HCT116 (cell line): ENCODE results near the gene ACTRT2. TPM values are rescaled to one million over a fixed set of nuclear protein-coding genes. Genes with fewer than 3 reads are reported as not detected.

Experiments
- ATAC-seq: fragments of 200-7000 bp; cut with Tn5 transposase; 2 replicates; pipeline ENCODE4 v1.9.1; 2020; ENCODE audit warnings: mild to moderate bottlenecking, moderate library complexity
- BruUV-seq: library from RNA; stranded (reverse); fragments of 400-500 nt; replicated peaks from 2 replicates; lab custom pipeline; 2021; lab: Mats Ljungman, UMichigan
- CTCF ChIA-PET: fragments of 300-600 bp; sonication (Branson Sonifier 250); formaldehyde crosslinking; loops from one replicate; lab custom pipeline; 2021; ENCODE audit warnings: antibody characterized with exemption; lab: Charles Lee
- POLR2A ChIA-PET: fragments of 300-600, 350-600 bp; sonication (Branson Sonifier 250); formaldehyde crosslinking; loops from one replicate; lab custom pipeline; 2021; ENCODE audit warnings: antibody characterized with exemption; lab: Charles Lee
- RAD21 ChIA-PET, 2 experiments: fragments of 300-600 bp; sonication (Branson Sonifier 250); formaldehyde crosslinking; loops; one replicate each; lab custom pipeline; 2023; ENCODE audit warnings: low total read pairs in 2 of 2; ENCODE audit not compliant: uncharacterized antibody in 2 of 2, unreplicated experiment in 2 of 2, low non-redundant PET in 1 of 2; lab: Charles Lee
- DNase-seq: peaks from one replicate; pipeline ENCODE4 v3.0.0-alpha.2; 2010; ENCODE audit warnings: low read depth, low spot score
- H2AFZ ChIP-seq: fragments of 200-600 bp; shearing (Covaris generic), sonication (generic); 2 replicates; pipeline ENCODE4 v1.6.1; 2017; ENCODE audit warnings: low read depth, mixed run types, mixed read lengths, antibody characterized with exemption, low read length; ENCODE audit not compliant: poor library complexity, severe bottlenecking
- H3K27ac ChIP-seq: 2 replicates; pipeline ENCODE4 v1.5.1; 2012; ENCODE audit warnings: low read depth, low read length
- H3K27me3 ChIP-seq: fragments of 200-600 bp; sonication (generic); 2 replicates; pipeline ENCODE4 v1.6.1; 2016; ENCODE audit warnings: mixed run types, low read length, mixed read lengths; ENCODE audit not compliant: insufficient read depth
- H3K36me3 ChIP-seq, 2 experiments: fragments of 200-500 bp in 1 of 2; fragments of 200-600 bp in 1 of 2; sonication (Bioruptor generic) in 1 of 2; sonication (generic) in 1 of 2; 2 replicates each; pipeline versions ENCODE4 v1.5.1 to v1.6.1; 2014 to 2016; ENCODE audit warnings: low read length in 2 of 2, inconsistent platforms in 1 of 2, mixed read lengths in 1 of 2, mixed run types in 1 of 2; ENCODE audit not compliant: insufficient read depth in 2 of 2, control insufficient read depth in 1 of 2
- H3K4me1 ChIP-seq, 2 experiments: fragments of 200-600 bp in 1 of 2; sonication (generic) in 1 of 2; 2 replicates each; pipeline versions ENCODE4 v1.5.1 to v1.6.1; 2012 to 2017; ENCODE audit warnings: low read length in 2 of 2, inconsistent platforms in 1 of 2, mild to moderate bottlenecking in 1 of 2, mixed read lengths in 1 of 2, mixed run types in 1 of 2, moderate library complexity in 1 of 2; ENCODE audit not compliant: insufficient read depth in 2 of 2, control insufficient read depth in 1 of 2
- H3K4me2 ChIP-seq: fragments of 200-600 bp; sonication (generic); 2 replicates; pipeline ENCODE4 v1.6.1; 2017; ENCODE audit warnings: mixed run types, low read length, mixed read lengths
- H3K4me3 ChIP-seq, 2 experiments: fragments of 200-600 bp in 1 of 2; sonication (generic) in 1 of 2; replicated peaks in 1 of 2; 2 replicates each; pipeline ENCODE4 v1.5.1; 2011 to 2016; ENCODE audit warnings: low read length in 2 of 2, control low read depth in 1 of 2, low read depth in 1 of 2, mild to moderate bottlenecking in 1 of 2, mixed read lengths in 1 of 2, mixed run types in 1 of 2
- H3K79me2 ChIP-seq: fragments of 200-600 bp; sonication (generic); 2 replicates; pipeline ENCODE4 v1.6.1; 2017; ENCODE audit warnings: mild to moderate bottlenecking, mixed run types, low read length, moderate library complexity, mixed read lengths; ENCODE audit not compliant: insufficient read depth
- H3K9ac ChIP-seq: fragments of 200-600 bp; sonication (generic); 2 replicates; pipeline ENCODE4 v1.6.1; 2016; ENCODE audit warnings: low read length, mixed read lengths
- H3K9me2 ChIP-seq: fragments of 200-600 bp; sonication (generic), shearing (Covaris generic); 2 replicates; pipeline ENCODE4 v1.6.1; 2017; ENCODE audit warnings: mixed run types, mild to moderate bottlenecking, moderate library complexity; ENCODE audit not compliant: insufficient read depth
- H3K9me3 ChIP-seq, 2 experiments: fragments of 200-500 bp in 1 of 2; fragments of 200-600 bp in 1 of 2; sonication (Bioruptor generic) in 1 of 2; sonication (generic) in 1 of 2; 2 replicates each; pipeline ENCODE4 v1.6.1; 2014 to 2017; ENCODE audit warnings: low read length in 2 of 2, mixed read lengths in 2 of 2, inconsistent platforms in 1 of 2, low read depth in 1 of 2, mild to moderate bottlenecking in 1 of 2, mixed run types in 1 of 2, moderate library complexity in 1 of 2; ENCODE audit not compliant: control insufficient read depth in 1 of 2, insufficient read depth in 1 of 2
- H4K20me1 ChIP-seq: fragments of 200-600 bp; sonication (generic), shearing (Covaris generic); 2 replicates; pipeline ENCODE4 v1.6.1; 2017; ENCODE audit warnings: mixed run types, mild to moderate bottlenecking, moderate library complexity; ENCODE audit not compliant: insufficient read depth
- CEBPB ChIP-seq: IDR thresholded peaks from 2 replicates; pipeline ENCODE4 v1.6.1; 2012; ENCODE audit warnings: low read depth
- EGR1 ChIP-seq: IDR thresholded peaks from 2 replicates; pipeline ENCODE4 v1.6.1; 2012; ENCODE audit warnings: low read depth
- ELF1 ChIP-seq: IDR thresholded peaks from 2 replicates; pipeline ENCODE4 v1.6.1; 2012; ENCODE audit warnings: low read depth, borderline replicate concordance
- FOSL1 ChIP-seq: IDR thresholded peaks from 2 replicates; pipeline ENCODE4 v1.6.1; 2012; ENCODE audit warnings: low read depth
- JUND ChIP-seq: IDR thresholded peaks from 2 replicates; pipeline ENCODE4 v1.6.1; 2012
- MAX ChIP-seq: IDR thresholded peaks from 2 replicates; pipeline ENCODE4 v1.6.1; 2012
- POLR2A ChIP-seq: IDR thresholded peaks from 2 replicates; pipeline ENCODE4 v1.7.0; 2011; ENCODE audit warnings: borderline replicate concordance; ENCODE audit not compliant: insufficient read depth, insufficient read length; ENCODE audit errors: extremely low read depth
- POLR2AphosphoS5 ChIP-seq: IDR thresholded peaks from 2 replicates; pipeline ENCODE4 v1.6.1; 2011; ENCODE audit warnings: mild to moderate bottlenecking, low read depth, low read length, moderate library complexity
- RAD21 ChIP-seq: IDR thresholded peaks from 2 replicates; pipeline ENCODE4 v1.6.1; 2012; ENCODE audit warnings: low read depth, mild to moderate bottlenecking
- SIN3A ChIP-seq: IDR thresholded peaks from 2 replicates; pipeline ENCODE4 v1.6.1; 2012; ENCODE audit warnings: low read depth
- ZFX ChIP-seq: fragments of 450-650 bp; IDR thresholded peaks from 2 replicates; pipeline ENCODE4 v1.6.1; 2017
- ZNF274 ChIP-seq: fragments of 200-500 bp; sonication (Bioruptor generic); IDR thresholded peaks from 2 replicates; pipeline ENCODE4 v1.6.1; 2014; ENCODE audit warnings: mild to moderate bottlenecking, low read depth, low read length, inconsistent platforms
- intact Hi-C: fragments of 100-400 bp; cut with micrococcal nuclease; formaldehyde crosslinking; loops from 2 replicates; pipeline ENCODE4 v1.10.0; 2022
- total RNA-seq: library from RNA; stranded (reverse); gene quantifications from one replicate; pipeline ENCODE4 v1.2.1, GENCODE V29; 2021; ENCODE audit not compliant: unreplicated experiment
- TF ChIP-seq, protein P1 (sequence below): IDR thresholded peaks from 2 replicates; pipeline ENCODE4 v1.6.1; 2012
- TF ChIP-seq, protein P2 (sequence below): IDR thresholded peaks from 2 replicates; pipeline ENCODE4 v1.6.1; 2011; ENCODE audit warnings: mild to moderate bottlenecking, low read length, moderate library complexity; ENCODE audit not compliant: insufficient replicate concordance; ENCODE audit errors: extremely low read depth
- TF ChIP-seq, protein P3 (sequence below), 3 experiments: fragments of 200-600 bp in 1 of 3; sonication (generic) in 1 of 3; IDR thresholded peaks in 2 of 3; conservative IDR thresholded peaks in 1 of 3; 2 replicates each; pipeline ENCODE4 v1.5.1; 2012 to 2017; ENCODE audit warnings: low read depth in 2 of 3, low read length in 2 of 3, antibody characterized with exemption in 1 of 3, borderline replicate concordance in 1 of 3, control low read depth in 1 of 3, mild to moderate bottlenecking in 1 of 3, mixed read lengths in 1 of 3, mixed run types in 1 of 3, moderate library complexity in 1 of 3; ENCODE audit not compliant: insufficient read depth in 1 of 3
- TF ChIP-seq, protein P4 (sequence below): IDR thresholded peaks from 2 replicates; pipeline ENCODE4 v1.6.1; 2012; ENCODE audit warnings: low read depth

ACTRT2 gene
- total RNA-seq, 1 experiment from 2014 or later: not detected

GRCh38 chr1:3056641-3057040 is 35.4 kb downstream of the ACTRT2 start:
- no peak for DNase-seq
- Histone ChIP-seq H3K9me3 (no peaks in the 10 kb centered on the region), H3K9ac (no peak overlapping the region), H3K79me2 (no peaks in the 10 kb centered on the region), H3K27me3 (peaks cover 9% of the 10 kb centered on the region; the same call in 1 of the 2 replicates), H3K4me3 (no peak overlapping the region), H3K4me2 (no peak overlapping the region), H4K20me1 (no peaks in the 10 kb centered on the region), H3K36me3 (no peaks in the 10 kb centered on the region), H3K4me1 (no peaks in the 10 kb centered on the region), H2AFZ (no peak overlapping the region), H3K27ac (no peak overlapping the region), H3K9me2 (no peaks in the 10 kb centered on the region)
- CTCF ChIA-PET: no interaction called here
- POLR2A ChIA-PET: no interaction called here
- BruUV-seq: no TSS peak
- TF ChIP-seq FOSL1 (no peak), POLR2AphosphoS5 (no peak), RAD21 (no peak), EGR1 (no peak), ZNF274 (no peak), JUND (no peak), CEBPB (no peak), SIN3A (no peak), ELF1 (no peak), MAX (no peak), ZFX (no peak), POLR2A (no peak)
- TF ChIP-seq, protein P1, sequence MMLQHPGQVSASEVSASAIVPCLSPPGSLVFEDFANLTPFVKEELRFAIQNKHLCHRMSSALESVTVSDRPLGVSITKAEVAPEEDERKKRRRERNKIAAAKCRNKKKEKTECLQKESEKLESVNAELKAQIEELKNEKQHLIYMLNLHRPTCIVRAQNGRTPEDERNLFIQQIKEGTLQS: no peak
- TF ChIP-seq, protein P2, sequence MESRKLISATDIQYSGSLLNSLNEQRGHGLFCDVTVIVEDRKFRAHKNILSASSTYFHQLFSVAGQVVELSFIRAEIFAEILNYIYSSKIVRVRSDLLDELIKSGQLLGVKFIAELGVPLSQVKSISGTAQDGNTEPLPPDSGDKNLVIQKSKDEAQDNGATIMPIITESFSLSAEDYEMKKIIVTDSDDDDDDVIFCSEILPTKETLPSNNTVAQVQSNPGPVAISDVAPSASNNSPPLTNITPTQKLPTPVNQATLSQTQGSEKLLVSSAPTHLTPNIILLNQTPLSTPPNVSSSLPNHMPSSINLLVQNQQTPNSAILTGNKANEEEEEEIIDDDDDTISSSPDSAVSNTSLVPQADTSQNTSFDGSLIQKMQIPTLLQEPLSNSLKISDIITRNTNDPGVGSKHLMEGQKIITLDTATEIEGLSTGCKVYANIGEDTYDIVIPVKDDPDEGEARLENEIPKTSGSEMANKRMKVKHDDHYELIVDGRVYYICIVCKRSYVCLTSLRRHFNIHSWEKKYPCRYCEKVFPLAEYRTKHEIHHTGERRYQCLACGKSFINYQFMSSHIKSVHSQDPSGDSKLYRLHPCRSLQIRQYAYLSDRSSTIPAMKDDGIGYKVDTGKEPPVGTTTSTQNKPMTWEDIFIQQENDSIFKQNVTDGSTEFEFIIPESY: no peak
- TF ChIP-seq, protein P3, sequence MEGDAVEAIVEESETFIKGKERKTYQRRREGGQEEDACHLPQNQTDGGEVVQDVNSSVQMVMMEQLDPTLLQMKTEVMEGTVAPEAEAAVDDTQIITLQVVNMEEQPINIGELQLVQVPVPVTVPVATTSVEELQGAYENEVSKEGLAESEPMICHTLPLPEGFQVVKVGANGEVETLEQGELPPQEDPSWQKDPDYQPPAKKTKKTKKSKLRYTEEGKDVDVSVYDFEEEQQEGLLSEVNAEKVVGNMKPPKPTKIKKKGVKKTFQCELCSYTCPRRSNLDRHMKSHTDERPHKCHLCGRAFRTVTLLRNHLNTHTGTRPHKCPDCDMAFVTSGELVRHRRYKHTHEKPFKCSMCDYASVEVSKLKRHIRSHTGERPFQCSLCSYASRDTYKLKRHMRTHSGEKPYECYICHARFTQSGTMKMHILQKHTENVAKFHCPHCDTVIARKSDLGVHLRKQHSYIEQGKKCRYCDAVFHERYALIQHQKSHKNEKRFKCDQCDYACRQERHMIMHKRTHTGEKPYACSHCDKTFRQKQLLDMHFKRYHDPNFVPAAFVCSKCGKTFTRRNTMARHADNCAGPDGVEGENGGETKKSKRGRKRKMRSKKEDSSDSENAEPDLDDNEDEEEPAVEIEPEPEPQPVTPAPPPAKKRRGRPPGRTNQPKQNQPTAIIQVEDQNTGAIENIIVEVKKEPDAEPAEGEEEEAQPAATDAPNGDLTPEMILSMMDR (IDR thresholded peaks at IDR 0.05 in 2 of 3, conservative IDR thresholded peaks at IDR 0.05 in 1 of 3; ENCODE audit: borderline replicate concordance in 1 of 3, insufficient read depth in 1 of 3, low read depth in 2 of 3, low read length in 2 of 3): no peak
- TF ChIP-seq, protein P4, sequence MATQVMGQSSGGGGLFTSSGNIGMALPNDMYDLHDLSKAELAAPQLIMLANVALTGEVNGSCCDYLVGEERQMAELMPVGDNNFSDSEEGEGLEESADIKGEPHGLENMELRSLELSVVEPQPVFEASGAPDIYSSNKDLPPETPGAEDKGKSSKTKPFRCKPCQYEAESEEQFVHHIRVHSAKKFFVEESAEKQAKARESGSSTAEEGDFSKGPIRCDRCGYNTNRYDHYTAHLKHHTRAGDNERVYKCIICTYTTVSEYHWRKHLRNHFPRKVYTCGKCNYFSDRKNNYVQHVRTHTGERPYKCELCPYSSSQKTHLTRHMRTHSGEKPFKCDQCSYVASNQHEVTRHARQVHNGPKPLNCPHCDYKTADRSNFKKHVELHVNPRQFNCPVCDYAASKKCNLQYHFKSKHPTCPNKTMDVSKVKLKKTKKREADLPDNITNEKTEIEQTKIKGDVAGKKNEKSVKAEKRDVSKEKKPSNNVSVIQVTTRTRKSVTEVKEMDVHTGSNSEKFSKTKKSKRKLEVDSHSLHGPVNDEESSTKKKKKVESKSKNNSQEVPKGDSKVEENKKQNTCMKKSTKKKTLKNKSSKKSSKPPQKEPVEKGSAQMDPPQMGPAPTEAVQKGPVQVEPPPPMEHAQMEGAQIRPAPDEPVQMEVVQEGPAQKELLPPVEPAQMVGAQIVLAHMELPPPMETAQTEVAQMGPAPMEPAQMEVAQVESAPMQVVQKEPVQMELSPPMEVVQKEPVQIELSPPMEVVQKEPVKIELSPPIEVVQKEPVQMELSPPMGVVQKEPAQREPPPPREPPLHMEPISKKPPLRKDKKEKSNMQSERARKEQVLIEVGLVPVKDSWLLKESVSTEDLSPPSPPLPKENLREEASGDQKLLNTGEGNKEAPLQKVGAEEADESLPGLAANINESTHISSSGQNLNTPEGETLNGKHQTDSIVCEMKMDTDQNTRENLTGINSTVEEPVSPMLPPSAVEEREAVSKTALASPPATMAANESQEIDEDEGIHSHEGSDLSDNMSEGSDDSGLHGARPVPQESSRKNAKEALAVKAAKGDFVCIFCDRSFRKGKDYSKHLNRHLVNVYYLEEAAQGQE: no peak
- no peak for ATAC-seq
- intact Hi-C loops: no loop called here
- RAD21 ChIA-PET: no interaction called here
